ENCODE results near the gene PLEKHA4. TPM values are rescaled to one million over a fixed set of nuclear protein-coding genes. Genes with fewer than 3 reads are reported as not detected.
"Not testable (repeated sequence)": the region's sequence is repeated elsewhere in the genome, so short reads cannot be mapped to it uniquely, and the experiment has no call there.

Gene PLEKHA4
- total and polyA plus RNA-seq, 9 of the 15 experiments (the other 6 are each of a cell fraction or from before 2014, with no cell fraction given) = 0.07 to 30.8 (median 11.4) TPM

GRCh38 chr19:48902291-48902690 is 33.9 kb upstream of the PLEKHA4 start:
- H3K27me3 ChIP-seq (ENCODE audit: control insufficient read depth in 2 of 2, insufficient read depth in 2 of 2, low read length in 2 of 2); in situ Hi-C loops (cut with MboI); H3K4me3 ChIP-seq; H3K4me2 ChIP-seq (ENCODE audit: insufficient read depth, low read length); H4K20me1 ChIP-seq (replicated peaks; ENCODE audit: control insufficient read depth, insufficient read depth, low read length); ATAC-seq; H3K9me3 ChIP-seq (replicated peaks; ENCODE audit: control insufficient read depth, insufficient read depth, low read depth, low read length); DNase-seq (ENCODE audit: extremely low read depth in 1 of 4, low spot score in 3 of 4); CTCF ChIA-PET (ENCODE audit: low intra/inter-chr PET ratio); H2AFZ ChIP-seq (ENCODE audit: low read depth, low read length); H3K27ac ChIP-seq (ENCODE audit: extremely low read depth, low read depth, low read length); H3K9me1 ChIP-seq (ENCODE audit: control insufficient read depth, insufficient read depth, low read length); intact Hi-C loops (cut with micrococcal nuclease); BruUV-seq (replicated peaks): not testable (repeated sequence)
- TF ChIP-seq PHB2 (IDR thresholded peaks at IDR 0.05; ENCODE audit: low read depth) (0 out of 2 replicates have a peak, but pooled peaks have one; percentile 14), ARID1B (IDR thresholded peaks at IDR 0.05) (peak; percentile 40; the same call in 1 of the 2 replicates), MAFG (tag; conservative IDR thresholded peaks at IDR 0.05) (peak; percentile 91), ZNF384 (IDR thresholded peaks at IDR 0.05; ENCODE audit: low read depth, low read length) (peak; percentile 42; the same call in 1 of the 2 replicates), NFE2 (IDR thresholded peaks at IDR 0.05; ENCODE audit: low read depth) (peak; percentile 82), NFE2L1 (tag; IDR thresholded peaks at IDR 0.05; ENCODE audit: borderline replicate concordance, low read depth) (peak; percentile 66), ZNF316 (IDR thresholded peaks at IDR 0.05) (peak; percentile 91), CBFA2T2 (conservative IDR thresholded peaks at IDR 0.05) (0 out of 2 replicates have a peak, but pooled peaks have one; percentile 42), MAFF (IDR thresholded peaks at IDR 0.05; ENCODE audit: low read length) (peak; percentile 46), NCOR1 (IDR thresholded peaks at IDR 0.05) (peak; percentile 11; the same call in 1 of the 2 replicates), NFATC3 (IDR thresholded peaks at IDR 0.05) (0 out of 2 replicates have a peak, but pooled peaks have one; percentile 37), NFIC (IDR thresholded peaks at IDR 0.05) (0 out of 2 replicates have a peak, but pooled peaks have one; percentile 11), C11orf30 (IDR thresholded peaks at IDR 0.05; ENCODE audit: low read depth) (peak; percentile 79), TAL1 (IDR thresholded peaks at IDR 0.05) (peak; percentile 37; the same call in 1 of the 2 replicates), SMARCA4 (IDR thresholded peaks at IDR 0.05) (0 out of 2 replicates have a peak, but pooled peaks have one; percentile 52), HDAC1 (IDR thresholded peaks at IDR 0.05) (peak in 1 of 2 experiments; percentile 34; a peak in 1 of 4 replicates), DPF2 (IDR thresholded peaks at IDR 0.05) (0 out of 2 replicates have a peak, but pooled peaks have one; percentile 61), RCOR1 (IDR thresholded peaks at IDR 0.05; ENCODE audit: borderline replicate concordance in 1 of 2, low read depth in 2 of 2, low read length in 2 of 2) (peak; percentile 48 to 55; a peak in 3 of 4 replicates), KDM1A (IDR thresholded peaks at IDR 0.05) (peak; percentile 66 to 77; a peak in 3 of 4 replicates), HDAC2 (IDR thresholded peaks at IDR 0.05) (peak; percentile 79; the same call in 1 of the 2 replicates), CBFA2T3 (IDR thresholded peaks at IDR 0.05) (peak; percentile 67)
- POLR2A ChIA-PET = interaction anchor here (1.9 to 9.2 kb wide), 2 partner anchors 16 to 25 kb away, joined by 9 to 205 read pairs; partner anchors contain the start of gene PPP1R15A
- H3K4me1 ChIP-seq (replicated peaks in 1 of 2; ENCODE audit: control insufficient read depth in 2 of 2, insufficient read depth in 2 of 2, low read length in 2 of 2) = peaks cover 21 to 52% of the 10 kb centered on the region in 2 experiments
- H3K36me3 ChIP-seq (ENCODE audit: control insufficient read depth, insufficient read depth, low read length) = peaks cover 39% of the 10 kb centered on the region
- H3K9ac ChIP-seq (ENCODE audit: insufficient read depth in 1 of 2, low read depth in 2 of 2, low read length in 2 of 2) = peak overlapping the region in 1 of 2 experiments; percentile 62; a peak in 1 of 4 replicates
- peaks cover 46% of the 10 kb centered on the region for H3K79me2 ChIP-seq (ENCODE audit: control insufficient read depth, insufficient read depth, low read length)
- 76% methylated on average over 6 of the region's 7 CpGs for WGBS (ENCODE audit: insufficient coverage, low coverage, missing lambda C conversion rate)
- FAIRE-seq = peak; percentile 71
